HG02642 (cell line): ENCODE results near the gene GRM8.

Experiments used
- ATAC-seq: cut with Tn5 transposase; IDR thresholded peaks from one replicate; pipeline ENCODE4 v1.9.1; 2021; ENCODE audit warnings: mild to moderate bottlenecking; ENCODE audit not compliant: unreplicated experiment, poor library complexity

GRM8 gene

DNA sequence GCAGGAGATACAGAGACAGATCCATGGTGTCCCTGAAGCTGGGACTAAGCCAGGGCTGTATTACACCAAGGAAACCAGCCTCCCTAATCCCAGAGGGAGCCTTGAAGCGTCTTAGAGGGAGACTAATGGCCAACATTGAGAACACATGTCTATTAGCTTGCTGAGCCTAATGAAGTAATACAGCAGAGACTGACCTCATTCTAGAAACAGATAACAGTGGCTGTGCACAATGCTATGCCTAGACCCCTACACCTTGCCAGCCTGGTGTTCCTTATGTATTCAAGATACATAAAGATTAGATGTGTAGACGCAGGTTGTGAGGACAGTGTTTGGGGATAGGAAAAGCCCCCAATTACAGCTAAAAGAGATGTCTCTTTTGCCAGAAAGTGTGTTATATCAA is 19.1 kb downstream of the GRM8 start:
- no peak for ATAC-seq

DNA sequence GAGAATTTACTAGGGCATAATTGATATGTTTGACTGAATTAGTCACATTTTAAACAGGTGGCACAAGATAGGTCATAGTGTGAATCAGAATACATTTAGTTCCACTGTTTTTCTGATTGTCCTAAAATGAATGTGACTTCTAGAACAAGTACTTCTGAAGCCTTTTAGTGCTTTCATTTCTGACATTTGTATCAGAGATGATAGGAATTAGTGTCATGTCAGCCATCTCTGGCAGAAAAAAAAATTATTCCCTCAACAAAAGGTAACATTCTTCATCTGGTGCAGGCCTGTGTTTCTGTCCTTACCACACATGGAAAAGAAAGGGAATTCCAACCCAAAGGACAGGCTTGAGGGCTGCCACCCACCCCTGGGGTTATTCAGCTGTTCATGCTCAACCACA is 21.3 kb downstream of the GRM8 start:
- ATAC-seq, result no peak

DNA sequence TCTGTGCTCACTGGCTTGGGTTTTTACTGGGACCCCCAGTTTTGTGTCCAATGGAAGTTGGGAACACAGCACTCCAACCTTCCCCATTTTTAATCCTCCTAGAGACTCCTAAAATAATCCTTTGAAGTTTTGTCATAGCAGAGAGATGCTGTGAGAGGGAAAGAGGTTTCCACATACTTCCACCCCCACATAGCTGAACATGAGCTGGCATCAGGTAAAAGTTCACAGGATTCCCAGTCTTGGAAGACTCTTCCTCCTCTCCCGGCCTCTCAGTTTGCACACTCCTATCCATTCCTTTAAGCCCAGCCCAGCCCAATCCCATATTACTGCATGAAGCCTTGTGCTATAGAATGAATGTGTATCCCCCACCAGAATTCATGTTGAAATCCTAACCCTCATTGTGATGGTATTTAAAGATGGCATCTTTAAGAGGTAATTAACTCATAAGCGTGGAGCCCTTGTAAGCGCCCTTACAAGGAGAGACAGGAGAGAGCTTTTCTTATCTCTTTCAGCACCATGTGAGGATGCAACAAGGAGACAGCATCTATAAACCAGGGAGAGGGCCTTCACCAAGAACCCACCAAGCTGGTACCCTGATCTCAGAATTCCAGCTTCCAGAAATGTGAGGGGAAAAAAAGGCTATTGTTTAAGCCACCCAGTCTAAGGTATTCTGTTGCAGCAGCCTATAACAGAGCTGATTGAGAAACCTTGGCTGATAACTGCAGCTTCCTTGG is 22.4 kb downstream of the GRM8 start:
- no peak for ATAC-seq

DNA sequence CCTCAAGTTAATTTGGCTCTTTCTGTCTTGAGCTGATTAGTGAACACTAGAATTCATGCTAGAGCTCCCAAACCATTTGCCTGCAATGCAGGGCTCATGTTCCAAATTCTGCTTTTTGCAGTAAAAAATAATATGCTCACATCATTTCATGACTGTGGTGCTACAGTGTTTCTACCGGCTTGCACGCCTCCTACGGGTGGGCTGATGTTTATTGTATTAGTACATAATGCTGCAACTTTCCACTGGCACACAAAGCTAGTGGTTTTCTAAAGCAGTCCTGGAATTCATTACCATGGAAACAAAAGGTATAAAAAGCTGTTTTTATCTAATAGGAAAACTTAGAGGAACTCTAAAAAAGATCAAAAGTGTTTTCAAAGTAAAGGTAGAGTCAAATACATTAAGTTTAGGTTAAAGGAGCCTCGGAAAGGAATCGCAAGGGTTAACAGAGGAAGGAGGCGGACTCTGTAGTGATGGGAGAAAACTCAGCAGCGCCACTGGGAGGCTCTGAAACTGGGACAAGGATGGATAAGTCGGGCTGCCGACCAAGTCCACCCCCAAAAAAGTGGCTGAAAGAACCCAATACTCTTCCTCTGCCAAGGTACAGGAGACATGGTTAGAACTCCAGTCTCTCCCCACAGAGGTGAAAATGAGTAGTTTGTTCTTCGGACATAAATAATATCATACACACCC is 25.9 kb downstream of the GRM8 start:
- no peak for ATAC-seq

DNA sequence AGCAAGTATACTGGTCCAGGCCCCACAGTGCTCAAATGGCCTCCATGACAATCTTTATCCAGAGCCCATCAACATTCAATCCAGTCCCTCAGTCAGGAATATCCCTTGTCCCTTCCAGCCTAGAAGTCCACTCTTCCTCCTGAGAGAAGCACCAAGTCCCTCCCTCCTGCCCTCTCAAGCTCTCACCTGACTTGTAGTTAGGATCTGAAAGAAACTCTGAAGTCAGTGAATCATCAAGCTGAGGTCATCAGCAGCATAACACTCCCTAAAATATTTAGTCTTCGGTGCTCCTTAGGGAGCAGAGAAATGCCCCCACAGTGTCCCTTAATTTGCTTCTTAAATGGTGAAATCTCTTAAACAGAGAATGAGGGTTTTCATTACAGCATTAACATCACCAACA is 31.0 kb downstream of the GRM8 start:
- ATAC-seq, result no peak

DNA sequence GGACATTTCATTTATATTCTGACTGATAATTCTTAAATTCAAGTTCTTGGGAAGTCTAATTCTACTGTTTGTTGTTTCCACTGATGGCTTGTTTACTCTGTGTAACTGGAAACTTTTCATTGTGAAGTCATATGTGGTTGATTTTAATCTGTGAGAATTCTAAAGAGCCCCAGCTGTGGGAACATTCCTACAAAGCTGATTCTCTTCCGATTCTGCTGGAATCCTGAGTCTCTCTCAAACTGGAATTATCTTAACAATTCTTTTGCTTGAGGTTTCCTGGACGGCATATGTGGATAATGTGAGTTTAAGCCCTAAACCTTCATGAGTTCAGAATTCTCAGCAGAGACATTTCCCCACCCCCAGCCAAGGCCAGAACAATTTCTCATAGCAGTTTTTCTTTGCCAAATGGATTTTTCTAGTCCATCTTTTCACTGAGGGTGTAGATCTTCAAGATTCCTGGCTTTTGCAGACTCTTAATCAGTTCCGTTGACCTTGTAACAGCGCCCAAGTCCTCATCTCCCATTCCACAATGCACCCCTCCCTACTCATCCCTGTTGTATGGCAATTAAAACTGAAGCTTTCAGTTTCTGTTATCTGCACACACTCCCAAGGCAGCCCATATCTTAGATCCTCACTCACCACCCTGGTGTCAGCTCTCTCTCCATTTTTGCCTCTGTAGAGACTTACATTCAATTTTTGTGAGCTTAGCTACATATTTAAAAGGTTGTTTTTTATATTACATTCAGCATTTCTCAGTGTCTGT is 37.6 kb downstream of the GRM8 start:
- ATAC-seq, result no peak

DNA sequence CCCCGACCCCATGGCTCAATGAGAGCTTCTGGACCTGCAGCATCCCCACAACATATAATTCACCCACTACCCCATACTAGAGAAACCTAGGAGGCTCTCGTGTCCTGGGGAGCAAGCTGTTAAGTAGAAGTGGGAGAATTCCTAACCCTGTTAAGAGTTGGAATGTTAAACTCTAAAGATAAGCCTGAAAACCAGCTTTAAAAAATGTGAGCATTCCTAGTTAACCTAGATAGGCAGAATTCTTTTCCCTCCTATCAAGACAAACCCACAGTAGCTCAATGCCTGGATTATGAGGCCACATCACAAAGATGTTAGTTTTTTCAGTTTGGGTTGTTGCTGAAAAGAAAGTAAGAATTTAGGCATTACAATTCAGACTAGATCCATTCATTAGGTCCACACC is 42.9 kb downstream of the GRM8 start:
- ATAC-seq, result no peak

DNA sequence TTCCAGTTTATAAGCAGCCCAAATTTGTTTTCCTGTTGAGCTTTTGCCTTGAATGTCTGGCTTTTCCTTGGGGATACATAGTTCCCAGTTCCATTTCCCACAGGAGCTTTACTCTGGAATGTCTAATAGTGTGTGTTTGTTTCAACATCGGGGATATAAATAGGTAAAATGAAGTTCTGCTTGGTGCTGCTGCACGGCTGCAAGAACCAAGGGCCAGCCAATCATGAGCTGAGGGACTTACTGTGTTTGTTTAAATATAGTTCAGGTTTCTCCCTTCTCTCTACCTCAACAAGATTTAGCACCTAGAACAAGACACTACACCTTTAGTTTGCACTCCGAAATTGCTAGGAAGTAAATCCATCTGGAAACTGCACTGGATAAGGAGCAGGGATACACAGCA is 43.9 kb downstream of the GRM8 start:
- ATAC-seq, result no peak

DNA sequence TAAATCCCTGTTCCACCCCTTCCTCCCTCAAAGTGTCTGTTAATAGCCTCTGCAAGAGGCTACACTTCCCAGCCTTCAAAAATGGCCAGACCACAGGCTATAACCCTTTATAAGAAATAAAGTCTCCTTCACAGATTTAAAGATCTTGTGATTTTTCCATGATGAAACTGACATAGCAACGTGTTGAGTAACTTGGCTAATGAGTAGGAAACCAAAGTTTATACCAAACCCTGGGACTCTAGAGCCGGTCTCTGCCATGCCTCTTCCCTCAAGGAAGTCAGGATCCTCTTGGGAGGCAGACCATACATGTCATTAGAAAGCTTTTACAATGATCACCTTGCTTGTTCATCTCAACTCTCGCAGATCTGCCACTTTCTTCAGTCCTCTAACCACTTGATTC is 44.4 kb downstream of the GRM8 start:
- ATAC-seq, result no peak

DNA sequence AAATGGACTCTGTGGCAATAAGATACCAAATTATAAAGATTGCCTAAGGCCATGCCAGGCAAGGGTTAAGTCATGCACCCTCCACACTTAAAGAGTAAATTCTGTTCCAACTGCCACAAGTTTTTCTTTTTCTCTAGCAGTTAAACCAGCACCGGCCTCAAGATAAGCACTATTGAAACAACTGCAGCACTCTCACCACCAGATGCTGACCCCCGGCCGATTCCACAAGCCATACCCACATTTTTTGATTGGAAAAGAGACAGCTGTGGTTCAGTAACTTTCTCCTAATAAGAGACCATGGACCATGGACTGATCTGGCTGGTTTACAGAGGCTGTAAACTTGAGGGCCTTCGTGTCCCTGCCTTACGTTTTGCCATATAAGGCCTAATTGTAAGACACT is 44.9 kb downstream of the GRM8 start:
- no peak for ATAC-seq

DNA sequence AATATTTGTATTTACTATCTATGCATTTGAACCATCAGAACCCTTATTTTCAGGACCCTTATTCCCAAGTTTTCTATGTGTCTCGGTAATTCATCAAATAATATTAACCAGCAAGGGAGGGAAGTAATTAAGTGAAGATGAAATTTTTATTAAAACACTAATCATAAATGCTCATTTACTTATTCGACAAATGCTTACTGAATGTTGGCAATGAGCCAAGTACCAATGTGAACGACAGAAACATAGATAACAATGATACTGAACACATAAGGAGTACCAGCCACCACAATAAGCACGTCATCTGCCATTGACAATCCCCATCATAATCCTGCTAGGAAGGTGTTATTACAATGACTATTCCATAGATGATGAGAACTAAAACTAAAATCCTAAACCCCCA is 45.5 kb downstream of the GRM8 start:
- no peak for ATAC-seq

DNA sequence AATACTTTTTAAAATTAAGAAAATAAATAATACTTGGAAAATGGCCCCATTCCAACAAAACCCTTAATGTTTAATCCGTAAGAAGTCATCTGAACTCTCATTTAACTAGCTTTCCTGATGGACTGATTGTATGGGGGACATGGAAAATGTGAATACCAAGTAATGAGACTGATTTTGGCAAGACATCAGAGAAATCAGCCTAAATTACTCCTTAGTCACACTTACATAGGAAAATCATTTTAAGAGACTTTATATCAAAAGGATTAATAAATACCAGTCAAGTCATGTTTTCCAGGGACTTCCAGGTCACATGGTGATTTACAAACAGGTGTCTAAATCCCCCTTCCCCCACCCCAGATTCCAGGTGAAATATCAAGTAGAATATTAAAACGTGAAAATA is 58.2 kb downstream of the GRM8 start:
- no peak for ATAC-seq

DNA sequence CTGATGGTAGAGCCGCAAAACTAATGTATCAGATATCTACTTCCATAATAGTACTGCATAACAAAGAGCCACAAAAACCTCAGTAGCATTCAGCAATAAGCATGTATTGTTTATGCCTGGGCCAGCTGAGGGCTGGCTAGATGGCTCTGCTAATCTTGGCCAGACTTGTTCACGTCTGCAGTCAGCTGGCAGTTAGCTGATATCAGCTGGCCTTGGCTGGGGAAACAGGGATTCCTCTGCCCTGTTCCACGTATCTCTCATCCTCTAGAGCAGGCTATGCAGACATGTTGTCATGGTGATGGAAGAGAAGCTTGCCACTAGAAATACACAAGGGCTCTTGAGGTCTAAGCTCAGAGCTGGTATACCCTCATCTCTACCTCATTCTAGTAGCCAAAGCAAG is 62.9 kb downstream of the GRM8 start:
- ATAC-seq, result no peak

DNA sequence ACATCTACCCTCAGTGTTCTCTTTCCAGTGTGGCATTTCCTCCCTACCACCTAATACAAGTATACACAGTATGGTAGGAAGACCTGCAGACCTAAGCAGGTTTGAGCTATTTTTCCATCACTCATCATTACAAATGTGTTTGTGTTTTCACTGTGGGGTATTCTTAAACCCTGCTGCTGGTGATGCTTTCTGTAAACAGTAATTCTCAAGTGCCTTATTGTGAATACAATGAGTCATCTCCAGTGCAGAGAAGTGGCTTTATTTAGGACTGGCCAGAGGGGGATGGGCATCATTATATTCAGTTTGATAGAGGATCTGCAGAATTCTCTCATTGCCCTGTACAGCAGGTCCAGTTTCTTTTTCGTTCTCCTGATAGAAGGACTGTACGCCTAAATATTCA is 63.7 kb downstream of the GRM8 start:
- no peak for ATAC-seq

DNA sequence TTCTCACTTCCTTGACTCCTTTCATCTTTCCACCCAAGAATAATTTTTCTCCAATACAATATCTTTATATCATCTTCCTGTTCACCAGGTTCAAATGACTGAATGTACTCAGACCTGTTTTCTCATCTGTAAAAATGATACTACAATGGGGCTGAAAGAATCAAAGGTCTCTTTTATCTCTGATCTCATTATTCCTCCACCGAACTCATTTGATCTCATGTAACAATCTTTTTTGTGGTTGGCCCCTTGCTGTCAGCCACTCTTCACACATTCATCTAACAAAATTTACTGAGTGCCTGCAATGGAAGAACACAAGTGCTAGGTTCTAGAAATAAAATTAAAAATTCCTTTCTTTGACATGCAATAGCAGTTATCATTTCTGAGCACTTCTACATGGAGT is 65.0 kb downstream of the GRM8 start:
- ATAC-seq, result no peak

DNA sequence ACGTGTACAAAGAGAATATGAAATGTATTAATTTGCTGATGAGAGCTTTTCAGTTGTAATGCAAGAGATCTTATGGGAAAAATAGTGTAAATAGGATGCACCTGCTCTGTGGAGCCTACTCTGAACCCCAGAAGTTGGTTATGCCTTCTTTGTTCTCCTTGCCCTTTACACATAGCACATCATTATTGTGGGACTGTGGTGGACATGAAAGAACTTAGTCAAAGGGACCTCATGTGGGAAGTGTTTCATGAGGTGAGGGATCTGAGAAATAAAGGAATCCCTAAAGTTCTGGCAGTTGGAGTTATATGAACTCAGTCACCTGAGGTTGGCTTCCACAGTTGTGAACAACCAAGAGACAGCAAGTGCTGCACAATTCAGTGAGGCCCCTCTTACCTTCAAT is 66.1 kb downstream of the GRM8 start:
- ATAC-seq, result no peak

DNA sequence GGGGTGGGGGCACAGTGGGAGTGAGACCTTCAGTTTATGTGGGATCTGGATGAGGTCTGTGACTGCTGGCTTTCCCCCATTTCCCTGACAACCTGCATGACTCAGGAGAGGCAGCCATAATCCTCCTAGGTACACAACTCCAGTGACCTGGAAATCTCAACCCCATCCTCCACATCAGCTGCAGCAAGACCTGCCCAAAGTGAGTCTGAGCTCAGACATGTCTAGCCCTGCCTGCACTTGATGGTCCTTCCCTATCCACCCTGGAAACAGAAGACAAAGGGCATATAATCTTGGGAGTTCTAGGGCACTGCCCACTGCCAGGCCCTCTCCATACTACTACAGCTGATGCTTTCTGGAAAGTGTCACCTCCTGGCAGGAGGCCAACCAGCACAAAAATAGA is 75.6 kb downstream of the GRM8 start:
- no peak for ATAC-seq

DNA sequence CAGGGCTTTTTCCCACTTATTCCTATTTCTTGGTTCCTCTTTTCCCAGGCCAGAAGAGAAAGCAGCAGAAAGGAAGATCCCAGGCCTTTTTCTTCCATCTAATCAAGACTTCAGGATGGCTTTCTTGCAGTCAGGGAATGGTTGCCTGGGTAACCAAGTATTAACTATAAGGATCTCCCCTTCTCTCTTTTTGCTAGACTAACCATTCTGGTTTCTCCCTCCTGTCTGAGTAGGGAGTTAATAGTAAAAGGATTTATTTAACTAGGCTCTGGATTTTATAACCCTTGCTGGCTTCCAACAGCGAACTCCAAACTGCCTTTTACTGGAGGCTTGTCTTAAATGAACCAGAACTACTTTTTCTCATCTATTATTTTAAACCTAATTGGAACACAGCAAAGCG is 90.4 kb downstream of the GRM8 start:
- no peak for ATAC-seq

DNA sequence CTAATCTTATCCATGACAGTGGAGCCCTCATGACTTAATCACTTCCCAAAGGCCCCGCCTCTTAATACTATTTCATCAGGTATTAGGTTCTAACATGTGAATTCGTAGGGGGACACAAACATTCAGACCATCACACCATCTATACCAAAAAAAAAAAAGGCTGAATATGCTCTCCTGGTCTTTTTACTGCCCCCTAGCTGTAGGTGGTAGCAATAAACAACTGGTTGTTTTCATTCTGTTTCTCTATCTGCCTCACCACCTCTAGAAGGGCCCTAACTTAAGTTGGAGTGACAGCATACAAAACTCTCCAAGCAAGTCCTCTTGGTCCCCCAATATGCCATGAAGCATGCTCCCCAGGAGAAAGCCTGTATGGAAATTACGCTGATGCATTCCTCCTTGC is 94.1 kb downstream of the GRM8 start:
- peak; percentile 61 for ATAC-seq

DNA sequence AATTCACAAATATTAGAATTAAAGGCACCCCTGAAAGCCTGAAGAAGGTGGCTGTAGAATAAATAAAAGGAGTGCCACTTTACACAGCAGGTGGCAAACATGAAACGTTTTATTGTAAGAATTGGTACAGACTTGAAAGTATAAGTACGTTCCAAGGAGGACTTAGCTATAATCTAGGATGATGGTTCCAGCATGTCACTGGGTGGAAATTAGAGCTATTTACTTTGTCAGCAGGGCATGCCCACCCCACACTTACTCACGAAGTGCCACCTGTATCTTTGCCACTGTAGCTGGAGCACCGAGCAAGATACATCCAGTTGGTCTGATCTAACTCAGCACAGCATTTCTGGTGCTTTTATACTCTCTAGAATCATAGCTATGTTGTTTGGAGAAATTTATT is 97.8 kb downstream of the GRM8 start:
- no peak for ATAC-seq

DNA sequence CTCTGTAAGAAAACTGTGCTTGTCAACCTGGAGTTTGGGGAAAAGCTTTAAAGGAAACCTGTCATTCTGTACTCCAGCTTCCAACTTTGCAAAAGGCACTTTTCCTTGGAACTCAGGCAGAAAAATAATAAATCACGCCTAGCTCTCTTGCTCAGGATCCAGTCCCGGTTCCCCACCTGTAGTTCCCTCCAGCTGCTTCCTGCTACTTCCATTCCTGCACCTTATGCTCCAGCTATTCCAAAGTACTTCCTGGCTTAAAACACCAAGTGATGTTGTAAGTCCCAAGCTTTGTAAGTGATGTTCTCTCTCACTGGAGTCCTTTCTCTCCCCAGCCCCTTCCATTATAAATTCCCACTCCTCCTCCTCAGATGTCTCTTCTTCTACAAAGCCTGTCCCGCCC is 98.6 kb downstream of the GRM8 start:
- no peak for ATAC-seq

DNA sequence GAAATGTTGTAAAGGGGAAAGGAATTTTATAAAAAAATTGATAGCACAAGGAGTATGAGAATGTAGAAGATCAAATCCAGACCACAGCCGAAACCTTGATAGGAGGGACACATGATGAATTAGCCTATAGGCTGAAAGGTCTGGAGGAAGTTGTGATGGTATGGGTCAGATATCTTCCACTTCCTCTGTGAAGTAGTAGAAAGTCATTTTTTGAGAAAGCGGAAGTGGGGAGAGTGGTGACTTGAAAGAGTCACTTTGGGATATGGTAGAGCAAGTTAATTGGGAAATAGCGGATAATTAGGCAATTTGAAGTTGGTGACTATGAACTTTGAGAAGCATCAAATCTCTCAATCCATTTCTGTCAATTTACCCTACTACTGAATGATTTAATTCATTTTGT is 99.4 kb downstream of the GRM8 start:
- ATAC-seq, result no peak
